Activated CD4-positive, alpha-beta T cell treated with anti-CD3 and anti-CD28 coated beads for 36 hours (primary cell): ENCODE results near the gene AFG3L2. TPM values are rescaled to one million over a fixed set of nuclear protein-coding genes. Genes with fewer than 3 reads are reported as not detected.
"Not testable (repeated sequence)": the region's sequence is repeated elsewhere in the genome, so short reads cannot be mapped to it uniquely, and the experiment has no call there.

ENCODE experiments used
- ATAC-seq: fragments of 200-7000 bp; cut with Tn5 transposase; one replicate; pipeline ENCODE4 v1.10.0; 2021; ENCODE audit warnings: mild to moderate bottlenecking, moderate library complexity
- CTCF ChIA-PET: fragments of 350-600 bp; sonication (Branson Sonifier 250); formaldehyde crosslinking; loops from one replicate; lab custom pipeline; 2021; ENCODE audit warnings: antibody characterized with exemption; lab: Charles Lee
- POLR2A ChIA-PET: fragments of 350-600 bp; sonication (Branson Sonifier 250); formaldehyde crosslinking; loops from one replicate; lab custom pipeline; 2021; ENCODE audit warnings: antibody characterized with exemption, inconsistent platforms; lab: Charles Lee
- DNase-seq: peaks from one replicate; pipeline ENCODE4 v3.0.0-alpha.2; 2020
- H3K27ac Mint-ChIP-seq: one replicate; pipeline ENCODE4 v1.8.0; 2021; ENCODE audit warnings: mixed read lengths
- H3K27me3 Mint-ChIP-seq: one replicate; pipeline ENCODE4 v1.8.0; 2021; ENCODE audit warnings: mixed read lengths
- H3K36me3 Mint-ChIP-seq: one replicate; pipeline ENCODE4 v1.8.0; 2021; ENCODE audit warnings: low read depth, mixed read lengths
- H3K4me1 Mint-ChIP-seq: one replicate; pipeline ENCODE4 v1.8.0; 2021; ENCODE audit warnings: mixed read lengths
- H3K4me3 Mint-ChIP-seq: one replicate; pipeline ENCODE4 v1.8.0; 2021; ENCODE audit warnings: mild to moderate bottlenecking, moderate library complexity, mixed read lengths
- H3K9me3 Mint-ChIP-seq: one replicate; pipeline ENCODE4 v1.8.0; 2021; ENCODE audit warnings: low read depth, mixed read lengths
- intact Hi-C, 2 experiments: fragments of 100-400 bp; cut with DNase I in 1 of 2; cut with micrococcal nuclease in 1 of 2; formaldehyde crosslinking; loops; one replicate each; pipeline versions ENCODE4 v1.14.2 to v1.15.1; 2022 to 2024; cut with DNase I, micrococcal nuclease
- total RNA-seq, 2 experiments: library from RNA; stranded (reverse); gene quantifications; one replicate each; pipeline ENCODE4 v1.2.3, GENCODE V29; 2021

AFG3L2 gene
- 10 to 100 TPM; 38.0 to 56.5 TPM for total RNA-seq

- H3K27ac Mint-ChIP-seq: peak within 1 kb of the TSS; percentile 88
Observed at GRCh38 chr18:12376754-12377555, at the start of gene AFG3L2. TSS of gene AFG3L2 (minus strand) at chr18:12377227. CDS start at chr18:12377082, 145 bp downstream.

GRCh38 chr18:12424252-12424651 lies 47.2 kb upstream of the AFG3L2 start:
- peaks cover 5% of the 10 kb centered on the region for H3K4me1 Mint-ChIP-seq
- DNase-seq (no peak), ATAC-seq (no peak)
- H3K4me3 Mint-ChIP-seq: no peak overlapping the region
- H3K27ac Mint-ChIP-seq: no peak overlapping the region
- no peaks in the 10 kb centered on the region for H3K9me3 Mint-ChIP-seq
- CTCF ChIA-PET: no interaction called here
- intact Hi-C loops: no loop called here
- POLR2A ChIA-PET: no interaction called here
- H3K36me3 Mint-ChIP-seq: peaks cover 3% of the 10 kb centered on the region
- H3K27me3 Mint-ChIP-seq: peaks cover 7% of the 10 kb centered on the region

More at GRCh38 chr18:12376754-12377555, at the start of gene AFG3L2:
- H3K4me1 Mint-ChIP-seq: peaks cover 43% of the 10 kb centered on the region
- ATAC-seq (peak; percentile 91), DNase-seq (peak; percentile 100)
- peak within 1 kb of the TSS; percentile 92 for H3K4me3 Mint-ChIP-seq
- H3K36me3 Mint-ChIP-seq: peaks cover 12% of the 10 kb centered on the region
- H3K9me3 Mint-ChIP-seq: no peaks in the 10 kb centered on the region
- intact Hi-C loops: loop anchor here (1.0 to 5.0 kb wide), 15 partner anchors 30 to 1349 kb away; partner anchors contain the start of genes CEP76 (in 2 of the 2), PRELID3A (in 2 of the 2), SPIRE1 (in 2 of the 2) and CEP192 (in 1 of the 2)
- no peaks in the 10 kb centered on the region for H3K27me3 Mint-ChIP-seq
- POLR2A ChIA-PET: interaction anchor here (0.6 to 1.8 kb wide), 9 partner anchors 8 to 614 kb away, joined by 3 to 10 read pairs (median 5); partner anchors contain the start of genes CEP192, CEP76, PRELID3A and PSMG2
- CTCF ChIA-PET: interaction anchor here (0.6 to 1.9 kb wide), 12 partner anchors 12 to 325 kb away, joined by 3 to 7 read pairs (median 4); partner anchors contain the start of genes CEP76, PRELID3A, PSMG2 and SPIRE1

- ATAC-seq: no peak
- POLR2A ChIA-PET: no interaction called here
Observed at GRCh38 chr18:12423820-12424219, 46.8 kb upstream of the AFG3L2 start.

GRCh38 chr18:12423393-12423792 lies 46.4 kb upstream of the AFG3L2 start:
- H3K27ac Mint-ChIP-seq: no peak overlapping the region
- DNase-seq (no peak), ATAC-seq (no peak)
- POLR2A ChIA-PET: no interaction called here
- peaks cover 5% of the 10 kb centered on the region for H3K4me1 Mint-ChIP-seq
- intact Hi-C loops: no loop called here
- H3K9me3 Mint-ChIP-seq: no peaks in the 10 kb centered on the region
- H3K36me3 Mint-ChIP-seq: peaks cover 3% of the 10 kb centered on the region
- H3K27me3 Mint-ChIP-seq: peaks cover 7% of the 10 kb centered on the region
- CTCF ChIA-PET: no interaction called here
- no peak overlapping the region for H3K4me3 Mint-ChIP-seq

More at GRCh38 chr18:12423820-12424219, 46.8 kb upstream of the AFG3L2 start:
- no peak for DNase-seq
- CTCF ChIA-PET: no interaction called here
- Mint-ChIP-seq H3K4me3 (no peak overlapping the region), H3K27me3 (peaks cover 7% of the 10 kb centered on the region), H3K27ac (no peak overlapping the region), H3K9me3 (no peaks in the 10 kb centered on the region), H3K36me3 (peaks cover 3% of the 10 kb centered on the region), H3K4me1 (peaks cover 5% of the 10 kb centered on the region)
- intact Hi-C loops: no loop called here

- Mint-ChIP-seq H3K9me3 (no peaks in the 10 kb centered on the region), H3K27ac (no peak overlapping the region), H3K36me3 (peaks cover 3% of the 10 kb centered on the region), H3K4me1 (peaks cover 5% of the 10 kb centered on the region), H3K27me3 (peaks cover 7% of the 10 kb centered on the region), H3K4me3 (no peak overlapping the region)
- ChIA-PET POLR2A (no interaction called here), CTCF (no interaction called here)
- no peak for ATAC-seq
- peak; percentile 43 for DNase-seq
- intact Hi-C loops: no loop called here
Observed at GRCh38 chr18:12422936-12423335, 45.9 kb upstream of the AFG3L2 start.

- intact Hi-C loops: no loop called here
- ChIA-PET CTCF (no interaction called here), POLR2A (no interaction called here)
- Mint-ChIP-seq H3K4me3 (no peak overlapping the region), H3K4me1 (peaks cover 5% of the 10 kb centered on the region), H3K9me3 (no peaks in the 10 kb centered on the region), H3K36me3 (peaks cover 3% of the 10 kb centered on the region), H3K27me3 (peaks cover 7% of the 10 kb centered on the region), H3K27ac (no peak overlapping the region)
- ATAC-seq (no peak), DNase-seq (no peak)
Observed at GRCh38 chr18:12421732-12422131, 44.7 kb upstream of the AFG3L2 start.

- H3K4me1 Mint-ChIP-seq: peaks cover 3% of the 10 kb centered on the region
- no peaks in the 10 kb centered on the region for H3K9me3 Mint-ChIP-seq
- POLR2A ChIA-PET: no interaction called here
- CTCF ChIA-PET: interaction anchor here (0.6 kb wide), 1 partner anchor 67 kb away, joined by 3 read pairs; no protein-coding TSS in a partner anchor
- ATAC-seq (no peak), DNase-seq (no peak)
- H3K36me3 Mint-ChIP-seq: peaks cover 3% of the 10 kb centered on the region
- intact Hi-C loops: no loop called here
- H3K4me3 Mint-ChIP-seq: peak overlapping the region; percentile 55
- peaks cover 7% of the 10 kb centered on the region for H3K27me3 Mint-ChIP-seq
- no peak overlapping the region for H3K27ac Mint-ChIP-seq
Observed at GRCh38 chr18:12420821-12421421, 43.9 kb upstream of the AFG3L2 start.

GRCh38 chr18:12417687-12418086 lies 40.7 kb upstream of the AFG3L2 start:
- Mint-ChIP-seq H3K9me3 (no peaks in the 10 kb centered on the region), H3K36me3 (peaks cover 3% of the 10 kb centered on the region), H3K27me3 (peaks cover 7% of the 10 kb centered on the region), H3K27ac (no peak overlapping the region), H3K4me3 (no peak overlapping the region), H3K4me1 (peaks cover 3% of the 10 kb centered on the region)
- intact Hi-C loops: no loop called here
- ChIA-PET POLR2A (no interaction called here), CTCF (no interaction called here)
- ATAC-seq (no peak), DNase-seq (no peak)

GRCh38 chr18:12416098-12416729 lies 39.2 kb upstream of the AFG3L2 start:
- H3K36me3 Mint-ChIP-seq: peaks cover 2% of the 10 kb centered on the region

GRCh38 chr18:12411456-12411855 lies 34.4 kb upstream of the AFG3L2 start:
- no peaks in the 10 kb centered on the region for H3K36me3 Mint-ChIP-seq
- peaks cover 15% of the 10 kb centered on the region for H3K4me1 Mint-ChIP-seq
- CTCF ChIA-PET: no interaction called here
- no peak for ATAC-seq
- no peak for DNase-seq
- intact Hi-C loops: no loop called here
- H3K27ac Mint-ChIP-seq: no peak overlapping the region
- H3K4me3 Mint-ChIP-seq: no peak overlapping the region
- no peaks in the 10 kb centered on the region for H3K9me3 Mint-ChIP-seq
- H3K27me3 Mint-ChIP-seq: peaks cover 10% of the 10 kb centered on the region
- POLR2A ChIA-PET: no interaction called here

More at GRCh38 chr18:12416098-12416729, 39.2 kb upstream of the AFG3L2 start:
- Mint-ChIP-seq H3K27me3 (peaks cover 5% of the 10 kb centered on the region), H3K4me1 (peaks cover 3% of the 10 kb centered on the region), H3K27ac (no peak overlapping the region), H3K4me3 (no peak overlapping the region), H3K9me3 (no peaks in the 10 kb centered on the region)
- CTCF ChIA-PET: interaction anchor here (0.7 kb wide), 1 partner anchor 11 kb away, joined by 4 read pairs; no protein-coding TSS in a partner anchor
- POLR2A ChIA-PET: no interaction called here
- DNase-seq (no peak), ATAC-seq (no peak)
- intact Hi-C loops: no loop called here

- H3K36me3 Mint-ChIP-seq, POLR2A ChIA-PET, intact Hi-C loops, ATAC-seq, CTCF ChIA-PET, H3K27ac Mint-ChIP-seq, H3K4me3 Mint-ChIP-seq, DNase-seq, H3K9me3 Mint-ChIP-seq: not testable (repeated sequence)
- Mint-ChIP-seq H3K4me1 (peaks cover 17% of the 10 kb centered on the region), H3K27me3 (peaks cover 14% of the 10 kb centered on the region)
Observed at GRCh38 chr18:12410747-12411146, 33.7 kb upstream of the AFG3L2 start.
